MV-4-11 (cell line): Measurements from ENCODE around the gene TTLL7.
"Not testable (repeated sequence)": the region's sequence is repeated elsewhere in the genome, so short reads cannot be mapped to it uniquely, and the experiment has no call there.

Experiments used
- DNase-seq: peaks from one replicate; lab custom pipeline; 2025; lab: John Stamatoyannopoulos, UW

The TTLL7 gene

DNA sequence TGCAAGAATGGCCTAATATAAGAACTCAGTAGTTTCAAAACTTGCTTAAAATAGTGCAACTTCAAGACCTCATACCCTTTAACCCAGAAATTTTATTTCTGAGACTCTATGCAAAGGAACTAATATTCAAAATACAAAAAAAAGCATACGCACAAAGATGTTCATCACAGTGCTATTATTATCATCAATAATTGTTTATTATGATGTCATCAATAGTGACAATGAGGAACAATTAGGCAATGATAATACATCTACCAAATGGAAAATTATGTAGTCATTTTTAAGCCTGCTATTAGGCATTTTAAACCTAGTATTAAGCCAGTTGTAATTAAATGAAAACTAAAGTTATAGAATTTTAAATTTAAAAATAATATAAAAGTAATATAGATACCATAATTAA is 3.3 kb downstream of the TTLL7 start:
- DNase-seq = no peak

GRCh38 chr1:83994111-83994510 is 4.8 kb downstream of the TTLL7 start:
- DNase-seq = no peak

GRCh38 chr1:83990734-83991133 is 8.2 kb downstream of the TTLL7 start:
- no peak for DNase-seq

DNA sequence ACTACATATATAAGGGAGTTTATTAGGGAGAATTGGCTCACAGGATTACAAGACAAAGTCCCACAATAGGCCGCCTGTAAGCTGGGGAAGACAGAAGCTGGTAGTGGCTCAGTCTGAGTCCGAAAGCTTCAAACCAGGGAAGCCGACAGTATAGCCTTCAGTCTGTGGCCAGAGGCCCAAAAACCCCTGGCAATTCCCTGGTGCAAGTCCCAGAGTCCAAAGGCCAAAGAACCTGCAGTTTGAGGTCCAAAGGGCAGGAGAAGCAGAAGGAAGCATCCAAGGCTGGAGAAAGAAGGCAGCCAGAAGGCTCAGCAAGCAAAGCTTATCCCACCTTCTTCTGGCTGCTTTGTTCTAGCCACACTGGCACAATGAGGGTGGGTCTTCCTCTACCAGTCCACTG is 13.9 kb downstream of the TTLL7 start:
- DNase-seq = no peak

GRCh38 chr1:83983918-83984317 is 15.0 kb downstream of the TTLL7 start:
- DNase-seq = not testable (repeated sequence)

GRCh38 chr1:83978056-83978455 is 20.9 kb downstream of the TTLL7 start:
- DNase-seq = no peak

- no peak for DNase-seq
Measured at GRCh38 chr1:83976920-83977319, 22.0 kb downstream of the TTLL7 start.

DNA sequence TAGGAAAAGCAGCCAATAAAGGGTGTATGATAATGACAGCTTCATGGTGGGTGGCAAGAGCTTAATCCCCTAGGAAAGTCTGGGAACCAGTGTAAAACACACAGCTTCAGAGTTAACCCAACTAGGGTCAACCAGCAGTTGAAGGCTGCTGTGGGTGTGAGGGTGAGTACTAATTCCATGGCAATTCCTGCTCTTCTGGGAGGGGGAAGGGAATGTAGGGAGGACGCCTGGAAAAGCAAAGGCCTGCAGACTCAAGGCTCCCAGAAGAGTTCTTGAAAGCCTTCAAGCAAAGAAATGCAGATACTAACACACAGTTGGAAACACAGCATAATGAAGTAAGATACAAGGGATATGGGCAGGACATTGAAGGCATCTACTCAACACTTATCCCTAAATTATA is 28.1 kb downstream of the TTLL7 start:
- no peak for DNase-seq

DNA sequence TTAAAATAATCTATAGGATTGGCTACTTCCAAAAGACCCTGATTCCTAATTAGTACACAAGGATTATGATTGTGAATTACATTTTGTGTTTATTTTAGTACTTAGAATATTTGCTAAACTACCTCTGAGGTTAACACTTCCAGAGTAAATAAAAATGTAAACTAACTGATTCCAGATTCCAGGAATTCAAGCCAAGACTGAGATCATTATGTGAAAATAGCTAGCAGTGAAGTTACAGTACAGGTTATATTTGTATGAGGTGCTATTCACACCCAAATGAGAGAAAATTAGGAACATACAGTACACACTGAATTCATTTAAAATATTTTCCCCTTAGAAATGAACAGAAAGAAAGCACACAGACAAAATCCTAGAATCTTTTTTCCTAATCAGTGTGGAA is 28.8 kb downstream of the TTLL7 start:
- no peak for DNase-seq

GRCh38 chr1:83967336-83967735 is 31.6 kb downstream of the TTLL7 start:
- no peak for DNase-seq

- DNase-seq = no peak
Measured at GRCh38 chr1:83964153-83964552, 34.8 kb downstream of the TTLL7 start.

GRCh38 chr1:83961571-83962295 is 37.2 kb downstream of the TTLL7 start:
- DNase-seq = no peak

GRCh38 chr1:83960669-83961277 is 38.2 kb downstream of the TTLL7 start:
- DNase-seq = no peak

GRCh38 chr1:83959824-83960498 is 39.0 kb downstream of the TTLL7 start:
- no peak for DNase-seq

GRCh38 chr1:83958704-83959103 is 40.2 kb downstream of the TTLL7 start:
- DNase-seq = no peak

- DNase-seq = no peak
Measured at GRCh38 chr1:83954166-83954823, 44.6 kb downstream of the TTLL7 start.

DNA sequence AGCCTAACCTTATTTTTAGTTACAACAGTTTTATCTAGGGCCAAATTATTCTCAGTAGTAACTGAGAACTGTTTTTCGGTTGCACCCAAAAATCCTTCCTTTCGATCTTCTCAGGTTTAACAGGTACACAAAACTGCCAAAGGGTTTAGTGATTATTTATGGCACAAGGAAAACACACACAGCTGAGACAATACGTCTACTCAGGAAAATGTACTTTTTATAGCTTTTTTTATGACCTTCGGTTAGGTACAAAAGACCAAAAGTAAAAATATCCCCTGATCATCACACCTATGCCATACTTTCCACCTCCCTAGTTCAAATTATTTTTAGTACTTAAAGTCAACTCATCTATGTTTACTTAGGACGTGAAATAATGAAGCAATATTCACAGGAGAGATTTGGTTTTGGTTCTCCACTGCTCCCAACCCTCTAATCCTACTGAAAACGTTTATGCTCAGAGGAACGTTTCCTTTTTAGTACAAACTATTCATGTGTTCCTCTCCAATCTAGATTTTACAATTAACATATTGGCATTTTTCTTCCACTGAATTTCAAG is 48.7 kb downstream of the TTLL7 start:
- DNase-seq = no peak

GRCh38 chr1:83942914-83943313 is 56.0 kb downstream of the TTLL7 start:
- DNase-seq = no peak

DNA sequence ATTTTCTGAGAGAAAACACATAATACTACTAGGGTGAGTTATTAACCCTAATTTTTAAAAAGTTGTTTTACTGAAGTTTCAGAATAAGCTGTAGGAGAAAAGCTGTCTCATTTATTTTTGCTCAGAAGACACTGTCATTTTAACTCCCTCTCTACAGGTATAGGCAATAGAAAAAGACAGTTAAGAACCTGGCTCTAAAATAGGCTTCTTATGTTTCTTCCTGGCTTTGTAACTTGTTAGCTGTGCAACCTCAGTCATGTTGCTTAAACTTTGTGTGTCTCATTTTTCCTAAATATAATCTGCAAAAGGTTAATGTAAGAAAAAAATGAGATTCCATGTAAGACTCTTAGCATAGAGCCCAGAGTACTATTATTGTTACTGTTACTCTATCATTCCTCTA is 64.4 kb downstream of the TTLL7 start:
- no peak for DNase-seq

- no peak for DNase-seq
Measured at GRCh38 chr1:83932693-83933092, 66.2 kb downstream of the TTLL7 start.

GRCh38 chr1:83932281-83932680 is 66.7 kb downstream of the TTLL7 start:
- DNase-seq = no peak

DNA sequence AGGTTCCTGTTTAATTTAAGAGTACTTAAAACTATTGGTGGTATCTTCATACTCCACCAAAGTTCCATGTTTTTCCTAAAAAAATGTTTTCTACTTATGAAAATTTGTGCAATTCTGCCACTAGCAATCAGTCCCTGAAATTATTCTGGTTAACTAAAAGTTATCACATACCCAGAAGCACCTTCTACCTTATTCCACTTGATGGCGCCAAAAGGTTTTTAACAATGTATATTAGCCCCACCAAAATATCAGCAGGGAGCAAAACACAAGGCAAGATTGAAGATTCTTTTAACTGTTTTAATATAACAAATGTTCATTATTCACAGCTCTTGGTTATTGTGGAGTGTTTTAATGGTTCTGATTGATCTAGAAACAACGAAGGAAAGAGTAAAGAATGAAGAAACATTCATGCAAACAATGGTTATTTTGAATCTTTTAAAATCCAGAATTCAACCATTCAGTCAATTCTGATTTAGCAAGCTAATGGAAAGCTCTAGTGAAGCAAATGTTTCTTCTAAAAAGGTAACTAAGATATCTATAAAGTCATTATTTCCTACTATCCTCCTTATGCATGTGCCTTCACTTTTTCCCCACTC is 67.2 kb downstream of the TTLL7 start:
- DNase-seq = no peak
